CD4-positive, alpha-beta T cell treated with Interferon gamma for 1 hour (primary cell): Measurements from ENCODE around the gene IFI44.

Source experiments
- DNase-seq: peaks from one replicate; pipeline ENCODE4 v3.0.0-alpha.2; 2020

The IFI44 gene

GRCh38 chr1:78713297-78713696 is 63.7 kb downstream of the IFI44 start:
- no peak for DNase-seq
